KBM-7 (cell line): ENCODE results near the gene PANK4.

Experiments used
- DNase-seq: peaks from one replicate; pipeline ENCODE4 v3.0.0-alpha.2; 2015
- in situ Hi-C: fragments of 300-500 bp; cut with MboI; formaldehyde crosslinking; loops from 2 replicates; pipeline ENCODE4 v1.14.3; 2020; ENCODE audit warnings: low sequenced_read_pairs, low pct_unique_long_range_greater_than_20kb, mixed read lengths

The PANK4 gene

DNA sequence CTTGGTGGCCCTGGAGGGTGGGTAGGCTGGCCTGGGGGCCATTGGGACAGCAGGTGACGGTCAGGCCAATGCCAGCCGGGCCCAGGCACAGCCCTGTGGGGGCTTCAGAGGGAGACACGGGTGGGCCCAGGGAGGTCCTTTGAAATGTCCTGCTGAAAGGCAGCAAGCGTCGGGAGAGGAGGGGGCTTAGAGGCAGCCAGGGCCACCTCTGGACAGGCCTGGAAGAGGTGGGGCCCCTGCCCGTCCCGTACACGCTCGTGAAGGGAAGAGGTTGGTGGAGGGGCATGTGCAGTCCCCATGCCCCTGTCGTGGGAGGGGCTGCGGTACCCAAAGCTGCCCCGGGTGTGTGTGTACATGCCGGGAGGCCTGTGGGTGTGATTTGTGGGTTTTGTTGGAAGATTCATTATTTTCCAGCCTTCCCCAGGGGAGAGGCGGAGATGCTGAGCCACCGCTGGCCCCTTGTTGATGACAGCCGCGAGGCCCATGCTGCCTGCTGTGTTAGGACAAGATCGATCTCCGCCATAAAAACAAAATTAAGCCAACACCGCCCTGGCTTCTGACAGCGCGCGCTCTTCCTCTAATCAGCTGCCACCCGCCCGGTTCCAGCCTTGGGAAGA is 53.7 kb downstream of the PANK4 start:
- in situ Hi-C loops = loop anchor here (25.0 kb wide), 1 partner anchor 315 kb away; no protein-coding TSS in a partner anchor
- no peak for DNase-seq

DNA sequence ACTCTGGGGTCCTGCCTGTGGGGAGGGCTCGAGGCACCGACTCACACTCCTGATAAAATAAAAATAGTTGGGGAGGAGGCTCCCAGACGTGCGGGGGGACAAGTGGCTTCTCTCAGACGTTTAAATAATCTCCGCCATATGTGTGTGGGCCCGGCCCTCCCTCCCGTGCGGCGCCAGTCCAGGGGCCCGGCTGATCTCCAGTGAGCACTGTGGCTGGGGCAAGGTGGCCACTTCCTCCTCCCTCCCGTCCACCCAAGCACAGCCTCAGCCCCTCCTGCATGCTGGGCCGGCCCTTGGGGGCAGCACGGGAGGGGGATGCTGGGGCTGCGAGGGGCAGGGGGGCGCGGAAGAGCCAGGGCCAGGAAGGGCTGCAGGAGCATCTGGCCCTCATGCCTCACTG is 54.3 kb downstream of the PANK4 start:
- no peak for DNase-seq
- in situ Hi-C loops = loop anchor here (25.0 kb wide), 1 partner anchor 315 kb away; no protein-coding TSS in a partner anchor

DNA sequence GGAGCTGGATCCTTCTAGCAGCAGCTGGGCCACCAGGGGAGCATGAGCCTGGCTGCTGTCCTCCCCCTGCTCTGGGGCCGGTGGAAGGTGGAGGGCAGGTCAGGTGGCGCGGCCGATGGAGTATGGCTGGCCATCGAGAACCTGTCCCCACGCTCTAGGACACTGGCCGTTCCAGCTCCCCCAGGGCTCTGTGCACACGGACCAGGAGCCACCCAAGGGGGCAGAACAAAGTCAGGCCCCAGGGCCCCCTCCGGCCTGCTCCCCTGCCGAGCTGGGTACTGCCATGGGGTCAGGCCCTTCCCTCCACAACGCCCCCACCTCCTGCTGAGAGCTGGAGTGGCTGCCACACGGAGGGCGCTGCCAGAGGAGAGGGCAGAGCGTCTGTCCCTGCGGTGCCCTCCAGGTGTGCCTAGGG is 54.8 kb downstream of the PANK4 start:
- no peak for DNase-seq
- in situ Hi-C loops = loop anchor here (25.0 kb wide), 1 partner anchor 316 kb away; no protein-coding TSS in a partner anchor

DNA sequence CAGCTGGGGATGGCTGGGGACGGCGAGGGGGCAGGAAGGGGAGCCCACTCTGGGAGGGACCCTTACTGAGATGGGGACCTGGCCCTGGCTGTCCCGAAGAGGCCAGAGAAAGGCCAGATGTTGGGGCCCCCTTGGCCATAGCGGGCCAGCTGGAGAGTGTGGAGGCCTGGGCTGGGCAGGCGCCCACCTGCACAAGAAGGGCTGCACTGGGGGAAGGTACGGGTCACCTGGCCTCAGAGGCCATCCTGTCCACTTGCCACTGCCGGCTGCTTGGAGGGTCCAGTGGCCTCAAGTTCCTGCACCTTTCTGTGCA is 55.3 kb downstream of the PANK4 start:
- DNase-seq = no peak
- in situ Hi-C loops = loop anchor here (25.0 kb wide), 1 partner anchor 316 kb away; no protein-coding TSS in a partner anchor

DNA sequence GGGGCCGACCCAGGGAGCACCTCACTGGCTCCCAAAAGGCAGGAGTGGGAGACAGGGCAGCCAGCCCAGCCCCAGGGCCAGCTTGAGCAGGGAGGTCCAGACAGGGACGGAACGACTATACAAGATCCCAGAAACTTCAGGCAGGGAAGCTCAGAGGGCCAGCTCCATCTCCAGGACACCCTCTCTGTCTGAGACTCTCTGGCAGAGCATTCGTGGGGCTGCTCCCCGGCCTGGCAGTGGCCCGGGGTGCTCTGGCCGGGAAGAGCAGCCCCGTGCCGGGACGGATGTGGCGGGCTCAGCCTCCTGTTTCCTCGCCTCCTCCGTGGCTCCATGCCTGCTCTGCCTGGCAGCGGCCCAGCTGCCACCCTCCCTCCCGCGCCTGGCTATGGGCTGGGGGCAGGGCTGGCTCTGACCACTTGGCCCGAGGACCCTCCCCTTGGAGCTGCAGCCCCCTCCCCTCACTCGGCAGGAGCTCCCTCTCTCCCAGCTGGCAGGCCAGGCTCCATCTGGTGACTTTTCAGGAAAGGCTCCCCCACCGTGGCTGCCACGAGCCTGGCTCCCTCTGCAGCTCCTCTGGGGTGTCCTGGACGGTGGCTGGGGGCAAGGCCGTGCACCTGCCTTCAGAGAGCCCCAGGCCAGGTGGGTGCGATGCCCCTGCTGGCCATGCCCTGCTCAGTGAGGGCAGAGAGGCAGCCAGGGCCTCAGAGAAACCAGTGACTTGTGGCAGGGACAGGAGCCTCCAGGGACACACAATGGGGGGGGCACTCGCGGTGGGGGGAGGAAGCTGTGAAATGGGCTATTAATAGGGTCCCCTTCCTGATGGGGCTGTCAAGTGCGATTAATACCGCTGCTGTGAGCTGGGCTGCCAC is 55.9 kb downstream of the PANK4 start:
- in situ Hi-C loops = loop anchor here (25.0 kb wide), 1 partner anchor 317 kb away; no protein-coding TSS in a partner anchor
- DNase-seq = no peak

DNA sequence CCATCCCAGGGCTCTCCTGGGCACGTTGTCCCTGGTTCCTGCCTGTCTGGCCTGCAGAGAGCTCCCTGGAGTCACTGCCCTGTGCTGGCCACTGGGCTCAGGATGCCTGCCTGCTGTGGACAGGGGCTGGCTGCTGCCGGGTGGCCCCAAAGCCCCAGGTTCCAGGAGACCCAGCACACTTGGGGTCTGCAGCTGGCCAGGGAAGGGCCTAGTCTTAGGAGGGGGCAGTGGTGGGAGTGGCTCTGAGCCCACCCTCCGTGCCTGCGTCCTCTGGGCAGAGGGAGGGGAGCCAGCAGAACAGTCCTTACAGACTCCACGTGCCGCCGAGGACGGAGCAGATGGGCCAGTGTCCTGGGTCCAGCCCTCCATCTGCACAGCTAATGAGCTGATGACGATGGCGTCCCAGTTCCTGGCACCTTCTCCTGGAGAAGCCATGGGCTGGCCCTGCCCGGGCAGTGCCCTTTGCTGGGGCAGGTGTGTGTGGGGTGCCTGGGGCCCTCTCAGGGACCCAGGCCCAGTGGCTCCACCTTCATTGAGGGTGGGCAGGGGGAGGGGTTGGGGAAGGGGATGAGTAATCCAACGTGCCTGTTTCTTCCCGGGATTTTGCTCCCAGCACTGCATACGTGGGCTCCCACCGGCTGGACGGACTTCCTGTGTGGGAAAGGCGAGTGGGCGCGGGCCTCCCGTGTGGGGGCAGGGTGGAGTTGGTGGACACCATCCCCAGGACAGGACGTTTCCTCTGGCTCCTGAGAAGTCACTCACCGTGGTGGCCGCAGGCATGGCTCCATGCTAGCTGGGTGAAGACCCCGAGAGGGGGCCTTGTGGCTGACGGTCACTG is 57.1 kb downstream of the PANK4 start:
- no peak for DNase-seq
- in situ Hi-C loops = loop anchor here (25.0 kb wide), 1 partner anchor 318 kb away; no protein-coding TSS in a partner anchor

DNA sequence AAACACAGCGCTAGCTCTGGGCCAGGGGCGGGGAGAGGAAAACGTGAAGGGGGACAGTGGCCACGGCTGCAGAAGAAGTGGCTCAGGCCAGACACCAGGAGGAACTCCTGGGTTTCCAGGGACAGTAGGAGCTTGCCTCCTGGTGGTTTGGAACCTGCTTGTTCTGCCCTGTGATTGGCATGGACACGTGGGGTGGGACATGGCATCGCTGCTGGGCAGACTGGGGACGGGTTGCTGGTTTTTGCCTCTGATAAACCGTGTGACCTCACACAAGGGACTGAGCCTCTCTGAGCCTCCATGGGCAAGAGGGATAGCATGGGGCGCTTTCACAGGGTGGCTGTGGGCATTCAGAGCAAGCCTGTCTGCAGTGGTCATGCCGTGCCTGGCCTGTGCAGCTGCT is 57.9 kb downstream of the PANK4 start:
- in situ Hi-C loops = loop anchor here (25.0 kb wide), 1 partner anchor 319 kb away; no protein-coding TSS in a partner anchor
- DNase-seq = no peak

DNA sequence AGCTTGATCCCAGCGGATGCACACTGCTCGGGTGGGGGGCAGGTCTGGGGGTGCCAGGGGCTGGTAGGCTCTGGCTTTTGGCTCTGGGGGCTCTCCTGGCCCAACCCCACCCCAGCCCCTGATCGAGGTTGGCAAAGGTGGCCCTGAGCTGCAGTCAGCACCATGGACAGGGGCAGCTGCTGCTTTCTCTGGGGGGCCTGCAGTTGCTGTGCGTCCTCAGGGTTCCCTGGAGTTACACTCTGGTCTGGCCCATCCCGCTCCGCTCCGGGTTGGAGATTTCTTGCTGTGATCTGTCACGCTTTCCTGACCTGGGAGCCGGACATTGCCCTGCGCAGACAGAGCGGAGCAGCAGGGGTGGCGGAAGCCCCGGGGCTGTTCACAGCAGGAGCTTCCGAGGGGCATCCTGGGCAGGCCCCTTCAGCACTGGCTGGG is 58.3 kb downstream of the PANK4 start:
- DNase-seq = peak; percentile 21
- in situ Hi-C loops = loop anchor here (25.0 kb wide), 1 partner anchor 319 kb away; no protein-coding TSS in a partner anchor

DNA sequence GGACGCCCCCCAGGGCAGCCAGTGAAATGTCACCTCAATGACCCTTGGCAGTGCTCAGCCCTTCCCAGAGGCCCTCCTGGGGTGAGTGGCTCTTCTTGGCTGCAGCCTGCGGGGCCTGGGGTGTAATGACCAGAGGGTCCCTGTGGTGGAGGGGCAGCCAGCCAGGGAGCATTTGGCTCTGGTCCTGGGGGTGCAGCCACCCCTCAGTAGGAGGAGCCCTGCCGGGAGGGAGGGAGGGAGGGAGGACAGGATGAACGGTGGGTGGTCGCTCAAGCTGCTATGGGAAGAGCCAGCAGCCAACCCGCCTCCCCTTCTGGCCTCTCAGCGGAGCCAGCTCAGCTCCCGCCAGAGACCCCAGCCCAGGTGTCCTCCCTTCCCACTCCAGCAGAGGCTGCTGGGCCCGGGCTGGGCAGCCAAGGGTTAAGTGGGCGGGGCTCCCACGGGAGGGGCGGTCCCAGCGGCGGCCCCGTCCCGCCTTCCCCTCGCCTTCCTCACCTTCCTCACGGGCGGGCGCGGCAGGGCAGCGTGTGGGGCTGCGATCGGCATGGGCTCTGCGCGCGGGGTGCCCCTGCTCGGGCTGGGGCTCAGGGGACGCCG is 59.3 kb downstream of the PANK4 start:
- in situ Hi-C loops = loop anchor here (25.0 kb wide), 1 partner anchor 320 kb away; no protein-coding TSS in a partner anchor
- DNase-seq = no peak

DNA sequence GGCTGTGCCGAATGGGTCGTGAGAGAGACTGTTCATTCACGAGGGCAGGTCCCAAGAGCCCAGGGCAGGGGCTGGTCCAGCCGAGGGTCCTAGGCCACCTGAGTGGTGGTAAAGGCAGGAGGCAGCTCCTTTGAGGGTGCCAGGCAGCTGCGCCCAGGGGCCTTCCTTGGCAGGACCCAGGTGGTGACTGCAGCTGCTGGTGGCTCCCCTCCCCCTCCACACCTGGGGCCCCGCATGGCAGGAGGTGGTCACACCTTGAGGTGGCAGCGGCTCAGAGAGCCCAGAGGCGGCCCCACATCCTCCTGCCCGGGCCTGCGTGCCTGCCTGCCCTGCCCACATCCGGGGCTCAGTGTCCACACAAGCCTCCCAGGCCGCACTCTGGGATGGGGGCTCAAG is 60.1 kb downstream of the PANK4 start:
- DNase-seq = no peak
- in situ Hi-C loops = loop anchor here (25.0 kb wide), 1 partner anchor 321 kb away; no protein-coding TSS in a partner anchor

DNA sequence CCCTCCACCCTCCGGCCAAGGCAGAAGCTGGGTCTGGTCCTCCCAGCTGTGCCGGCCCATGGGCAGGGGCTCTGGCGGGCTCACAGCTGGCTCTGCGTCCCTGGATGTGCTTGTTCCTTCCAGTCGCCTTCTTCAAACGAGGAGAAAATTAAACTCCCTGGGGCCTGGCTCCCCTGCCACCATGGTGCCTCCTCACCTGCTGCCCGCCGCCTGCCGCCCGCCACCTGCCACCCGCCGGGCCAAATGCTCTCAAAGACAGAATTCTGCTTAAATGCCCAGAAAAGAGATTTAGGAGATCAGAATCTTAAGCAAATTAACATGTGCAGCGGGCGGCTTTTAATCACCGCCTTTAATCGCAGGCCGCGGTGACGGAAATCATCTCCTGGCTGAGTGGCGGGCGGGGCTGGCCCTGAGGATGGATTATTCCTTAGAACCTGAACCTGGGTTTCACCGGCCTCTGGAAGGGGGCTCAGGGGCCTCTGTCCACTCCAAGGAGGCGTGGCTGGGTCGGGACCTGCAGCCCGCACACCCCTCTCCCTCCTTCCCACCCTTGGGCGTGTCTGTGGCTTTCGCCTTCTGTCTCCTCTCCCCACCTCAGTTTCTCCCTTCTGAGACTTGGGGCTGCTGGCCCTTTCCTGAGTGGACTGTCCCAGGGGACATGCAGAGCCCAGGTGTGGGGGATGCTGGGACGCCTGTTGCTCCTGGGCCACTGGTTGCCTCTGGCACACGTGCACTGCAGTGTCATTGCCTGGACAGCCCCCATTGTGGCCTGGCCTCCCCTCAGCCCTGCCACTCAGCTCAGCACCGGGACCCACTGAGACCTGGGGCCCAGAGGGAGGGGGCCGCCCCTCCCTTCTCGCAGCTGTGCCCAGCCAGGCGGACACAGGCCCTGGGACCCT is 60.8 kb downstream of the PANK4 start:
- in situ Hi-C loops = loop anchor here (25.0 kb wide), 1 partner anchor 322 kb away; no protein-coding TSS in a partner anchor
- DNase-seq = no peak

DNA sequence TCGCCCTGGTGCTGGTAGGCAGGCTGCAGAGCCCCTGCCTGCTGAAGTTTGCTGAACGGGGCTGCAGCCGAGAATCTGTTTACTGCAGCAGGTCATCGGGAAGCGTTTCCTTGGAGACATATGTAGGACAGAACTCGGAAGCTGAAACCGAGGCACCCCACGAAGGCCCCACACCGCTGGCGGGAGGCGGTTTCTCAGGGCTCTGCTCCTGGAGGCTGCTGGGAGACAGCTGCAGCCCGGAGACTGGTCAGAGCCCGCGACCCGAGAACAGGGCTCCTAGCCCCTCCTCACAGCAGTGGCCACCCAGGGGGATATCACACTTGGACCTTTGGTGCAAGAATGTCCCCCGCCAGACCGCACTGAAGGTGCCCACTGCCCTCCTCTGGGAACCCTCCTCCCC is 63.0 kb downstream of the PANK4 start:
- in situ Hi-C loops = loop anchor here (25.0 kb wide), 1 partner anchor 324 kb away; no protein-coding TSS in a partner anchor

DNA sequence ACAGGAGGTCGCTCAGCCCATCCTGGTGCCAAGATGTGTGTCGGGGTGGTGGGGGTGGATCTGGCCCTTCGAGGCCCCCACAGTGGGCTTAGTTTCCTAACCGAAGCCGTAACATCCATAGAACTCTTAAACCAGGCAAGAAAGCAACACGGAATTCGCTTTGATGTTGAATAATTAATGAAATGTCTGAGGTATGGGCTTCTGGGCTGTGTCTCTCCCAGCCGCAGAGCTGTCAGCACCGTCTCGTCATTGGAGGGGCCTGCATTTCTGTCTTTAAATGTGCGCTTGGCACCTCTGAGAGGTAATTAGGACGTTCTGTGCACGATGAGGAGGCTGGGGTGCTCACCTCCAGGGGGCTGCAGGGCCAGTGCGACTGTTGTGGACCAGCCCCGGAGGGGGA is 63.6 kb downstream of the PANK4 start:
- in situ Hi-C loops = loop anchor here (25.0 kb wide), 1 partner anchor 324 kb away; no protein-coding TSS in a partner anchor
- no peak for DNase-seq

More for the DNA sequence above, 63.0 kb downstream of the PANK4 start:
- DNase-seq = no peak

DNA sequence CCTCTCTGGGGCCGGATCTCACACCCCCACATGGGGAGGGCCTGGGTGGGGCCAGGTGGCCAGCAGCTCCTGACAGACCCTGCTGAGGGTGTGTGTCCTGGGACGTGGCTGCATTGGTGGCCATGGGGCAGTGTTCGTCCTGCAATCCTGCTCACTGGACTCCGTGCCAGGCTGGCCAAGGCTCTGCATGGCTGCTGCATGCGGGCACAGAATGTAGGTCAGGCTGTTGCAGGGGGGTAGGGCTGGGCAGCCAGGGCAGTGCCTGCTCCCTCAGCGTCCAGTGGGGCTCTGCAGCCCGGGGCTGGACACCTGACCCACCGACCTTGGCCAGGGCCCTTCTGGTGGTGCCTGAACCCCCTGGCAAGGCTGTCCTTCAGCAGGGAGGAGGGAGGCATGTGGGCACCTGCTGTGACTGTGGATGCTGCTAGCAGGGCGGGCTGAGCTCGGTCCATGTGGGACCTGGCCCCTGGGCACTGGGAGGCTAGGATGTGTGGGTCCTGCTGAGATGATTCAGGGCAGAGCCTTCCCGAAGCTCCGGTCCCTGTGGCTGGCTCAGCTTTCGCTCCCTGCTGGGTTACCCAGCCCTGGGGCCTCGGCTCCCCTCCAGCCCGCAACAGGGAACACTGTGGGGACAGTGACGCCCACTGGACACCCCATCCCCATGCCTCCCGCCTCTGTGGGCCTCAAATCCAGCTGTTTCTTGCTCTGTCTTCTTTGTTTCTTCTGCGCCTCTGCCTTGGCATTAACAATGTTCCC is 65.2 kb downstream of the PANK4 start:
- in situ Hi-C loops = loop anchor here (25.0 kb wide), 1 partner anchor 326 kb away; no protein-coding TSS in a partner anchor

DNA sequence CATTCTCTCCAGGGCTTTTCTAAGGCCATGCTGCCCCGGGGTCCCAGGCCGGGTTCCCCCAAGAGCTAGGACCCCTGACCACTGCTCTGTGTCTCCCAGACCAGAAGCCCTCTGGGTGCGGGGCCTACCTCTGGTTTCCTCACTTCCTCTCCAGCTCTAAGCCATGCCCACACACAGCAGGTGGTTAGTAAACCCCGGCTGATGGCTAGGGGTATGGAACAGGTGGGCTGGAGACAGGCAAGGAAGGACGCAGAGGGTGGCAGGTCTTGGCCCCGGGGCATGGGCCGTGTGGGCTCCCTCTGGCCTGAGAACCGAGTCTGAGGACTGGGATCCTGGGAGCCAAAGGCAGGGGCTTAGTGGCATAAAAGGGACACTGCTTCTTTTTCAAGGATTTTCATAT is 66.2 kb downstream of the PANK4 start:
- in situ Hi-C loops = loop anchor here (25.0 kb wide), 1 partner anchor 327 kb away; no protein-coding TSS in a partner anchor
- no peak for DNase-seq

More for the DNA sequence above, 65.2 kb downstream of the PANK4 start:
- DNase-seq = no peak

DNA sequence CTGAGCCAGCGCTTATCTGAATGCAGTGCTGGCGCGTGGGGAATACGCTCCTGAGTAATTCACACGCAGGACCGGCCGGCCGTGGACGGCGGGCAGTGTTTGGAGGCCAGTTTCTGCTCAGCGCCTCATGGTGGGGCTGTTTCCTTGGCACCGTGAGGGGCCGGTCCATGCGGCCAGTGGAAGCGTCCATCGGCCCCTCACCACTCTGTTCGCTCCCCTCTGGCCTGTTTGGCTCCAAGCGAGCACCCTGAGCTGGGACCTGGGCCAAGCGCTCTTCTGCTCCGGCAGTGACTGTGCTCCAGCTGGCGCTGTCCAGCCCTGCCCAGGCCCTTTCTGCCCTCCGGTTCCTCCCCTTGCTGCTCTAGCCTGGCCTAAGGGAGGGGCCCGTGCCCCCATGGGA is 66.6 kb downstream of the PANK4 start:
- in situ Hi-C loops = loop anchor here (25.0 kb wide), 1 partner anchor 328 kb away; no protein-coding TSS in a partner anchor
- no peak for DNase-seq
